Measurements from ENCODE around the gene HLCS. TPM values are rescaled to one million over a fixed set of nuclear protein-coding genes. Genes with fewer than 3 reads are reported as not detected.

The HLCS gene
- total RNA-seq, 3 donors from 2014 or later (not counting 1 experiment from before 2014, with no cell fraction given), result 28.4 to 36.0 (median 33.0) TPM

DNA sequence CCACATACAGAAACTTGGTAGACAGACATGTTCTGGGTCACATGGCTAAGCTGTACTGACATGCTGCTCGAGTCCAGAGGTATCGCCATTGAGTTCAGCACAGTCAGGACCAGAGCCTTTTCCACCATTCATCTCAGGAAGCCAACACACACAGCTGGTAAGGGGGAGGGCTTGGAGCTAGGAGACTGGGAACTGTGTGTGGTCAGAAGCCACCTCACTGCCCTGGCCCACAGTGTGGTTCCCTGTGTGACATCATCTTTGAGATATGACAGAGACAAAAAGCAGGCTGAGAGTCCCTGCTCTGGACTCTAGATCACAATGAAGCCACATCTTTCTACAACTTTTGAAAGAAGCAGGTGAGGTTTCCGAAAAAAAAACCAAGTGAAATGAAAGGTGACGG lies 160.4 kb downstream of the HLCS start:
- TF ChIP-seq, protein P1, sequence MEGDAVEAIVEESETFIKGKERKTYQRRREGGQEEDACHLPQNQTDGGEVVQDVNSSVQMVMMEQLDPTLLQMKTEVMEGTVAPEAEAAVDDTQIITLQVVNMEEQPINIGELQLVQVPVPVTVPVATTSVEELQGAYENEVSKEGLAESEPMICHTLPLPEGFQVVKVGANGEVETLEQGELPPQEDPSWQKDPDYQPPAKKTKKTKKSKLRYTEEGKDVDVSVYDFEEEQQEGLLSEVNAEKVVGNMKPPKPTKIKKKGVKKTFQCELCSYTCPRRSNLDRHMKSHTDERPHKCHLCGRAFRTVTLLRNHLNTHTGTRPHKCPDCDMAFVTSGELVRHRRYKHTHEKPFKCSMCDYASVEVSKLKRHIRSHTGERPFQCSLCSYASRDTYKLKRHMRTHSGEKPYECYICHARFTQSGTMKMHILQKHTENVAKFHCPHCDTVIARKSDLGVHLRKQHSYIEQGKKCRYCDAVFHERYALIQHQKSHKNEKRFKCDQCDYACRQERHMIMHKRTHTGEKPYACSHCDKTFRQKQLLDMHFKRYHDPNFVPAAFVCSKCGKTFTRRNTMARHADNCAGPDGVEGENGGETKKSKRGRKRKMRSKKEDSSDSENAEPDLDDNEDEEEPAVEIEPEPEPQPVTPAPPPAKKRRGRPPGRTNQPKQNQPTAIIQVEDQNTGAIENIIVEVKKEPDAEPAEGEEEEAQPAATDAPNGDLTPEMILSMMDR (IDR thresholded peaks at IDR 0.05), result no peak
- no peak overlapping the region for H3K4me3 ChIP-seq (ENCODE audit: low read length)
- no peak overlapping the region for H3K27ac ChIP-seq (ENCODE audit: low read length)
- DNase-seq (no peak), ATAC-seq (no peak)
- Mint-ChIP-seq H3K4me1 (peaks cover 5 to 6% of the 10 kb centered on the region in 2 donors), H3K36me3 (no peaks in the 10 kb centered on the region), H3K27ac (no peak overlapping the region), H3K4me3 (no peak overlapping the region), H3K9me3 (no peaks in the 10 kb centered on the region), H3K27me3 (ENCODE audit: low read depth in 2 of 2) (no peaks in the 10 kb centered on the region)
- H3K9me3 ChIP-seq (ENCODE audit: control insufficient read depth, insufficient read depth, low read length), result no peaks in the 10 kb centered on the region
- H3K36me3 ChIP-seq (ENCODE audit: control insufficient read depth, insufficient read depth, low read length), result no peaks in the 10 kb centered on the region
- no peaks in the 10 kb centered on the region for H3K4me1 ChIP-seq (ENCODE audit: control insufficient read depth, insufficient read depth, low read length)
- 96% methylated on average over 4 of the region's 4 CpGs for WGBS (ENCODE audit: insufficient coverage)
- H3K27me3 ChIP-seq (ENCODE audit: control insufficient read depth, insufficient read depth, low read length), result no peaks in the 10 kb centered on the region
- intact Hi-C loops (cut with micrococcal nuclease), result no loop called here

DNA sequence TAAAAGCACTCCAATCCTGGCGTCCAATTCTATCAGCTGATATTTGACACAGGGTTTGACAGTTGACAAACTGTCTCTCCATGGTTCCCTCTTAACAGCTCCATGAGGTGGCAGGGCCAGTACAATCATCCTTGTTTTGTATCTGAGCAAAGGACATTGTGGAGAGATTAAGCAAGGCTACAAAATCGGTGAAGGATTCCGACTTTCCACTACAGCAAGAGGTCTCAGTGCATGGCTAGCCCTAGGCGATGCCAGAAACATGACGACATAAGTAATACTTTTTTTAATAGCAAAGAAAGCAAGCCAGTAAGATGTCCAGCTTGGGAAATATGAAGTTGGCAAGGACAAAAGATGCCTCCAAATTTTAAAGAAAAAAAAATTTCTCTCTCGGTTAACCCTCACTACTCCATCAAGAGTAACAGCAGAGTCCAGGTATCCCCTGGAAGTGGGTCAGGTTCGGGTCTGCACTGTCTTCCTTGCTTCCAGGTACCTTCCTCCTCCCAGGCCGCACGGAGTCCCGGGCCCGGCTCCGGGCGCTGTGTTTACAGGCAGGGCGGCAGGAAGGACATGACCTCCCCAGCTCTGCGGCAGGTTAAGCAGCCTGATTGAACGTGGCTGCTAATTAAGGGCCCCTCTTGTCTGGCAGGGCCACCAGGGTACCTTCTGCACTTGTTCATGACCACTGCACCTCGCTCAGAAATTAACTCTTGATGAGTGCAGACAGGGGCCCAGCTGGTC lies 161.4 kb downstream of the HLCS start:
- Histone ChIP-seq H3K27me3 (ENCODE audit: control insufficient read depth, insufficient read depth, low read length) (no peaks in the 10 kb centered on the region), H3K4me1 (ENCODE audit: control insufficient read depth, insufficient read depth, low read length) (no peaks in the 10 kb centered on the region), H3K4me3 (ENCODE audit: low read length) (no peak overlapping the region), H3K9me3 (ENCODE audit: control insufficient read depth, insufficient read depth, low read length) (no peaks in the 10 kb centered on the region), H3K36me3 (ENCODE audit: control insufficient read depth, insufficient read depth, low read length) (no peaks in the 10 kb centered on the region), H3K27ac (ENCODE audit: low read length) (no peak overlapping the region)
- no peaks in the 10 kb centered on the region for H3K9me3 Mint-ChIP-seq
- DNase-seq (no peak), ATAC-seq (no peak)
- no peaks in the 10 kb centered on the region for H3K36me3 Mint-ChIP-seq
- peaks cover 5 to 6% of the 10 kb centered on the region in 2 donors for H3K4me1 Mint-ChIP-seq
- WGBS (ENCODE audit: insufficient coverage), result 93% methylated on average over 17 of the region's 17 CpGs
- intact Hi-C loops (cut with micrococcal nuclease), result no loop called here
- H3K27me3 Mint-ChIP-seq (ENCODE audit: low read depth in 2 of 2), result no peaks in the 10 kb centered on the region
- no peak overlapping the region for H3K4me3 Mint-ChIP-seq
- H3K27ac Mint-ChIP-seq, result no peak overlapping the region
- TF ChIP-seq, protein P1 (IDR thresholded peaks at IDR 0.05), result no peak

- Mint-ChIP-seq H3K4me1 (peaks cover 5 to 6% of the 10 kb centered on the region in 2 donors), H3K4me3 (no peak overlapping the region), H3K27ac (no peak overlapping the region), H3K36me3 (peaks cover 6% of the 10 kb centered on the region), H3K27me3 (ENCODE audit: low read depth in 2 of 2) (no peaks in the 10 kb centered on the region), H3K9me3 (peaks cover 0 to 4% of the 10 kb centered on the region in 2 donors)
- intact Hi-C loops (cut with micrococcal nuclease), result no loop called here
- no peaks in the 10 kb centered on the region for H3K27me3 ChIP-seq (ENCODE audit: control insufficient read depth, insufficient read depth, low read length)
- H3K4me3 ChIP-seq (ENCODE audit: low read length), result no peak overlapping the region
- H3K27ac ChIP-seq (ENCODE audit: low read length), result no peak overlapping the region
- no peaks in the 10 kb centered on the region for H3K4me1 ChIP-seq (ENCODE audit: control insufficient read depth, insufficient read depth, low read length)
- H3K9me3 ChIP-seq (ENCODE audit: control insufficient read depth, insufficient read depth, low read length), result no peaks in the 10 kb centered on the region
- whole genome bisulfite sequencing (ENCODE audit: insufficient coverage), result 90% methylated on average over 13 of the region's 13 CpGs
- no peaks in the 10 kb centered on the region for H3K36me3 ChIP-seq (ENCODE audit: control insufficient read depth, insufficient read depth, low read length)
- ATAC-seq (no peak), DNase-seq (no peak)
- TF ChIP-seq, protein P1 (IDR thresholded peaks at IDR 0.05), result no peak
Measured at GRCh38 chr21:36803816-36804439, 162.5 kb downstream of the HLCS start.
